ENCODE measurements around the gene SYNGAP1. TPM values are rescaled to one million over a fixed set of nuclear protein-coding genes. Genes with fewer than 3 reads are reported as not detected.

Gene SYNGAP1
- total and polyA plus RNA-seq, 2 of the 8 experiments (the other 6 are each of a cell fraction or from before 2014, with no cell fraction given): 31.0 to 101 TPM

GRCh38 chr6:33430991-33431879 lies 11.4 kb downstream of the SYNGAP1 start (continued):
- TF ChIP-seq E2F6 (IDR thresholded peaks at IDR 0.05) (no peak), MAFK (IDR thresholded peaks at IDR 0.05; ENCODE audit: low read depth, low read length) (no peak), PHF8 (conservative IDR thresholded peaks at IDR 0.05; ENCODE audit: low read depth, low read length) (0 out of 2 replicates have a peak, but pooled peaks have one; percentile 17), RFX5 (IDR thresholded peaks at IDR 0.05; ENCODE audit: borderline replicate concordance, low read depth, low read length) (no peak), HDAC2 (IDR thresholded peaks at IDR 0.05; ENCODE audit: borderline replicate concordance in 1 of 2, low read depth in 2 of 2, low read length in 2 of 2) (peak in 1 of 2 experiments; percentile 81; a peak in 1 of 4 replicates), EGR1 (IDR thresholded peaks at IDR 0.05; ENCODE audit: borderline replicate concordance, low read depth, low read length) (peak; percentile 51; the same call in 1 of the 2 replicates), SAP30 (IDR thresholded peaks at IDR 0.05; ENCODE audit: insufficient read depth, insufficient replicate concordance, low read length) (peak; percentile 85), KDM1A (IDR thresholded peaks at IDR 0.05; ENCODE audit: borderline replicate concordance, low read length) (no peak), ATF3 (IDR thresholded peaks at IDR 0.05; ENCODE audit: insufficient read depth, low read depth, low read length) (no peak), SUZ12 (IDR thresholded peaks at IDR 0.05; ENCODE audit: low read length) (no peak), TCF12 (IDR thresholded peaks at IDR 0.05; ENCODE audit: low read depth, low read length) (no peak), SP1 (IDR thresholded peaks at IDR 0.05; ENCODE audit: low read depth, low read length) (peak; percentile 72), JUN (IDR thresholded peaks at IDR 0.05; ENCODE audit: low read depth, low read length) (no peak), RAD21 (IDR thresholded peaks at IDR 0.05 in 1 of 2, conservative IDR thresholded peaks at IDR 0.05 in 1 of 2; ENCODE audit: low read depth in 2 of 2, low read length in 2 of 2) (no peak), POLR2A (IDR thresholded peaks at IDR 0.05; ENCODE audit: control extremely low read depth in 1 of 2, low read depth in 2 of 2, low read length in 2 of 2) (peak in 1 of 2 experiments; percentile 54; a peak in 2 of 3 replicates), SP4 (IDR thresholded peaks at IDR 0.05; ENCODE audit: low read length) (peak; percentile 85), RXRA (IDR thresholded peaks at IDR 0.05; ENCODE audit: insufficient read depth, low read depth, low read length) (no peak)
